NCI-H1930 (cell line): Measurements from ENCODE around the gene KLHDC1.

Experiments used
- DNase-seq, 2 experiments: peaks; one replicate each; lab custom pipeline; 2025; lab: John Stamatoyannopoulos, UW

The KLHDC1 gene

DNA sequence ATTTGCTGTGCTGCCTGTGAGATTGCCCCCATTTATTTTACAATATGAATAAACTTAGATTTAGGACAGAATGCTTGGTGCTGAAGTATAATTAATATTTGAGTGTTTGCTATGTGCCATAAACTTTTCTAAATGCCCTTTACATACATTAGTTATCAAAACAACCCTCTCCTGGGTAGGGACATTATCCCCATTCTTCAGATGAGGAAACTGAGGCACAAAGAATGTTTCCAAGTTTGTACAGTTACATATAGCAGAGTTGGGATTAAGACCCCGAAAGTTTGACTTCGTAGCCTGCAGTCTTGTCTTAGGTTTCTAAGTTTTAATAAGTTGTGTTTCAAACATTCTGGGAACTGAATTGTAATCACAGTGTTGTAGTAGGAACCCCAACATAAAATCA lies 93.4 kb downstream of the KLHDC1 start:
- DNase-seq = no peak

DNA sequence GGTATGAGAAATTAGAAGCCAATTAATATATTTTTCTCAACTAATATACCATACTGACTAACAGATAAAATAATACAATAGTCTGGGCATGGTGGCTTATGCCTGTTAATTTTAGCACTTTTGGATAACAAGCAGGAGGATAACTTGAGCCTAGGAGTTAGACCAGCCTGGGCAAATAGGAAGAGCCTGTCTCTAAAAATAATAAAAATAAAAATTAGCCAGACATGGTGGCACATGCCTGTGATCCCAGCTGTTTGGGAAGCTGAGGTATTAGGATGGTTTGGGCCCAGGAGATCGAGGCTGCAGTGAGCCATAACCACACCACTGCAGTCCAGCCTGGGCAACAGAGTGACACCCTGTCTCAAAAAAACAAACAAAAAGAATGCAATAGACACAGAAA lies 99.7 kb downstream of the KLHDC1 start:
- no peak for DNase-seq

DNA sequence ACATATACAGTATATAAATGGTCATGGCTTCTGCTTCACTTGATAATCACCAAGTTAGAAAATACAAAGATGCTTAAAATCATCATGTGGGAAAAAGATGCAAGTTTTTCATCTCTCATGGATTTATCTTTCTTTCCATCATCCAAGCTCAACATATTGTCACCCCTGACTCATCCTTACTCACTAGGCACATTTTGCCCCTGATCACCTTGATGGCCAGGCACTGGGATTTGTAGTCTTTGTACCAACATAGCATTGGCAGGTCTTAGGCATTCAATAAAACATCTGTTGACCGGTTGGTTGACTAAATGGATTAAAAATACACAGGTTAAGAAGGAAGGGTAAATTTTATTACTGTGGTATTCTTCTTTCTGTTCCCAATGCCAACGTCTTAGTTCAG lies 103.1 kb downstream of the KLHDC1 start:
- no peak for DNase-seq
